ENCODE measurements around the gene PCBD2.
"Not testable (repeated sequence)": the region's sequence is repeated elsewhere in the genome, so short reads cannot be mapped to it uniquely, and the experiment has no call there.

GRCh38 chr5:134990183-134990582 is 85.3 kb downstream of the PCBD2 start:
- TF ChIP-seq CTCF (IDR thresholded peaks at IDR 0.05; ENCODE audit: low read depth, low read length, missing input control); MAX (IDR thresholded peaks at IDR 0.05); REST (IDR thresholded peaks at IDR 0.05); TAF1 (conservative IDR thresholded peaks at IDR 0.05); NR2F2 (IDR thresholded peaks at IDR 0.05); JUND (IDR thresholded peaks at IDR 0.05); ZBTB33 (IDR thresholded peaks at IDR 0.05); RAD21 (IDR thresholded peaks at IDR 0.05); SP1 (IDR thresholded peaks at IDR 0.05); EGR1 (IDR thresholded peaks at IDR 0.05; ENCODE audit: low read depth in 2 of 2): not testable (repeated sequence)

All from liver (tissue), 3 donors.